MCF 10A (cell line): ENCODE data around the gene IQCF2. TPM values are rescaled to one million over a fixed set of nuclear protein-coding genes. Genes with fewer than 3 reads are reported as not detected.

Source experiments
- BruUV-seq: library from RNA; stranded (reverse); fragments of 400-500 nt; replicated peaks from 2 replicates; lab custom pipeline; 2021; lab: Mats Ljungman, UMichigan
- CTCF ChIA-PET: fragments of 300-600 bp; sonication (Branson Sonifier 250); formaldehyde crosslinking; extraction: SDS; loops from one replicate; lab custom pipeline; 2021; ENCODE audit warnings: antibody characterized with exemption, inconsistent platforms; lab: Yijun Ruan, JAX
- POLR2A ChIA-PET: fragments of 300-600, 350-650 bp; sonication (Branson Sonifier 250); formaldehyde crosslinking; extraction: SDS; loops from one replicate; lab custom pipeline; 2020; ENCODE audit warnings: antibody characterized with exemption, inconsistent platforms; lab: Yijun Ruan, JAX
- DNase-seq: peaks from one replicate; pipeline ENCODE4 v3.0.0-alpha.2; 2018; ENCODE audit not compliant: unreplicated experiment
- H3K27ac Mint-ChIP-seq: one replicate; pipeline ENCODE4 v1.8.0; 2022; ENCODE audit warnings: mild to moderate bottlenecking, low read depth, mixed read lengths; ENCODE audit not compliant: unreplicated experiment
- H3K27me3 Mint-ChIP-seq: one replicate; pipeline ENCODE4 v1.8.0; 2022; ENCODE audit warnings: mixed read lengths; ENCODE audit not compliant: insufficient read depth, unreplicated experiment
- H3K36me3 Mint-ChIP-seq: one replicate; pipeline ENCODE4 v1.8.0; 2022; ENCODE audit warnings: mild to moderate bottlenecking, moderate library complexity, mixed read lengths; ENCODE audit not compliant: insufficient read depth, unreplicated experiment
- H3K4me1 Mint-ChIP-seq: one replicate; pipeline ENCODE4 v1.8.0; 2022; ENCODE audit warnings: mixed read lengths; ENCODE audit not compliant: insufficient read depth, unreplicated experiment
- H3K4me3 Mint-ChIP-seq: one replicate; pipeline ENCODE4 v1.8.0; 2022; ENCODE audit warnings: mild to moderate bottlenecking, moderate library complexity, mixed read lengths; ENCODE audit not compliant: unreplicated experiment
- H3K9me3 Mint-ChIP-seq: one replicate; pipeline ENCODE4 v1.8.0; 2022; ENCODE audit warnings: mixed read lengths; ENCODE audit not compliant: unreplicated experiment
- intact Hi-C: fragments of 100-400 bp; cut with micrococcal nuclease; formaldehyde crosslinking; loops from 2 replicates; pipeline ENCODE4 v1.14.1; 2022
- total RNA-seq: library from RNA; stranded (reverse); gene quantifications from 2 replicates; pipeline ENCODE4 v1.2.3, GENCODE V29; 2022
- TF ChIP-seq, protein P1 (sequence below): fragments of 200-600 bp; IDR thresholded peaks from one replicate; pipeline ENCODE4 v1.8.0; 2022; ENCODE audit warnings: antibody characterized with exemption, mild to moderate bottlenecking; ENCODE audit not compliant: unreplicated experiment

IQCF2 gene
- total RNA-seq, 1 experiment from 2014 or later, result not detected

DNA sequence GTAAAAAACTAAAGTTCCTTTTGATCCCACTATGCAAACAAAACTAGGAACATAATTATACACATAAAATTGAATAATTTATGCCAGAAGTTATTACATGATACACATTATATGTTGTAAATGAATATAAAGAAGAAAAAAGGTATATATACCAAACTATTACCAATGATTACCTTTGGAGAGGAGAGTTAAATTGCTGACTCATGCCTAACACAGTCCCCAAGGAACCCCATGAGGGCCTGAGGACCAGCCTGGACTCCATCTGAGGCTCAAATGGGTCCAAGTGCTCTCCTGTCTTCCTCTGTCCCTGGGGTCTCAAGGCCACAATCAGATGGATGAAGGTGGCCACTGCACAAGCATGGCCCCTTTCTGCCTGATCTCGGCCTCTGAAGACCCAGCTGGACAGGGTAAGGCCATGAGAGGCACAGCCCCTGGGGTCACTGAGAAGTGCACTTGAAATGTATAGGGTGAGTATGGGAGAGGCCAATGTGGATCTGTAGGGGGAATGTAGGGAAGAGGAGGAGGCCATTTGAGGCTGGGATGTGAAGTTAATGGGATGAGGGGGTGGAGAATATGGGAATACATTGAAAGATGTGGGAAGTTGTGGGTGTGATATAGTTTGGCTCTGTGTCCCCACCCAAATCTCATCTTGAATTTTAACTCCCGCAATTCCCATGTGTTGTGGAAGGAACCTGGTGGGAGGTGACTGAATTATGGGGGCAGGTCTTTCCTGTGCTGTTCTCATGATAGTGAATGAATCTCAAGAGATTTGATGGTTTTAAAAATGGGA lies 42.8 kb downstream of the IQCF2 start:
- Mint-ChIP-seq H3K27me3 (no peaks in the 10 kb centered on the region), H3K4me1 (peaks cover 7% of the 10 kb centered on the region), H3K4me3 (no peak overlapping the region), H3K9me3 (peaks cover 16% of the 10 kb centered on the region), H3K36me3 (peaks cover 11% of the 10 kb centered on the region), H3K27ac (no peak overlapping the region)
- BruUV-seq, result no TSS peak
- no peak for DNase-seq
- ChIA-PET CTCF (no interaction called here), POLR2A (no interaction called here)
- TF ChIP-seq, protein P1, sequence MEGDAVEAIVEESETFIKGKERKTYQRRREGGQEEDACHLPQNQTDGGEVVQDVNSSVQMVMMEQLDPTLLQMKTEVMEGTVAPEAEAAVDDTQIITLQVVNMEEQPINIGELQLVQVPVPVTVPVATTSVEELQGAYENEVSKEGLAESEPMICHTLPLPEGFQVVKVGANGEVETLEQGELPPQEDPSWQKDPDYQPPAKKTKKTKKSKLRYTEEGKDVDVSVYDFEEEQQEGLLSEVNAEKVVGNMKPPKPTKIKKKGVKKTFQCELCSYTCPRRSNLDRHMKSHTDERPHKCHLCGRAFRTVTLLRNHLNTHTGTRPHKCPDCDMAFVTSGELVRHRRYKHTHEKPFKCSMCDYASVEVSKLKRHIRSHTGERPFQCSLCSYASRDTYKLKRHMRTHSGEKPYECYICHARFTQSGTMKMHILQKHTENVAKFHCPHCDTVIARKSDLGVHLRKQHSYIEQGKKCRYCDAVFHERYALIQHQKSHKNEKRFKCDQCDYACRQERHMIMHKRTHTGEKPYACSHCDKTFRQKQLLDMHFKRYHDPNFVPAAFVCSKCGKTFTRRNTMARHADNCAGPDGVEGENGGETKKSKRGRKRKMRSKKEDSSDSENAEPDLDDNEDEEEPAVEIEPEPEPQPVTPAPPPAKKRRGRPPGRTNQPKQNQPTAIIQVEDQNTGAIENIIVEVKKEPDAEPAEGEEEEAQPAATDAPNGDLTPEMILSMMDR, result no peak
- intact Hi-C loops, result no loop called here

DNA sequence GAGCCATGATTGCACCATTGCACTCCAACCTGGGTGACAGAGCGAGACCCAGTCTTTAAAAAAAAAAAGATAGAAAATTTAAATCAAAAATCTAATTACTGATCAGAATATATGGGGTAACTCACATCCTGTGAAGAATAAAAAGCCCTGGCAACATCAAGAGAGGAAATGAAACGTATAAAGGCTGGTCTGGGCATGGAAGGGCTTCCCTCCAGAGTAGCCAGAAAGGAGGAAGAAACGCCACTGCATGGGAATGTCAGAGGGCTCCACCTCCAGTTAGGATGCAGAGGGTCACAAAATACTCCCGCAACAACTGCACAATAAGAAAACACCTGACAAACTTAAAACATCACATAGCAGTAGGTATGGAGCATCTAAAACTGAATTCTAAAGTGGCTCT lies 46.6 kb downstream of the IQCF2 start:
- ChIA-PET POLR2A (no interaction called here), CTCF (interaction anchor here (0.5 kb wide), 1 partner anchor 1294 kb away, joined by 3 read pairs; no protein-coding TSS in a partner anchor)
- BruUV-seq, result no TSS peak
- no peak overlapping the region for H3K27ac Mint-ChIP-seq
- peaks cover 11% of the 10 kb centered on the region for H3K36me3 Mint-ChIP-seq
- no peaks in the 10 kb centered on the region for H3K27me3 Mint-ChIP-seq
- no peak overlapping the region for H3K4me3 Mint-ChIP-seq
- no peak for DNase-seq
- no peaks in the 10 kb centered on the region for H3K4me1 Mint-ChIP-seq
- peaks cover 16% of the 10 kb centered on the region for H3K9me3 Mint-ChIP-seq
- intact Hi-C loops, result no loop called here
- TF ChIP-seq, protein P1, result no peak

Other genes with a start within 250 kb of the IQCF2 start
- gene TEX264, start 190.4 kb upstream of the IQCF2 start, total RNA-seq, result 41.3 and 46.4 TPM in 2 replicates
- 0.23 and 0.44 TPM in 2 replicates for gene GRM2, start 154.5 kb upstream of the IQCF2 start, total RNA-seq
- gene IQCF6, start 82.4 kb upstream of the IQCF2 start, total RNA-seq, result not detected in 2 replicates
- not detected in 2 replicates for gene IQCF5, start 14.0 kb downstream of the IQCF2 start, total RNA-seq
- gene IQCF1, start 41.7 kb downstream of the IQCF2 start, total RNA-seq, result not detected in 2 replicates
- gene RRP9, start 80.3 kb downstream of the IQCF2 start, total RNA-seq, result 60.8 and 80.2 TPM in 2 replicates
- gene PARP3, start 80.7 kb downstream of the IQCF2 start, total RNA-seq, result 19.4 and 25.5 TPM in 2 replicates
- gene GPR62, start 93.8 kb downstream of the IQCF2 start, total RNA-seq, result not detected in 2 replicates
- gene PCBP4, start 105.8 kb downstream of the IQCF2 start, total RNA-seq, result 26.4 TPM in 2 replicates
- gene ABHD14B, start 112.4 kb downstream of the IQCF2 start, total RNA-seq, result 48.9 and 49.8 TPM in 2 replicates
- 4.0 and 8.1 TPM in 2 replicates for gene ABHD14A, start 113.4 kb downstream of the IQCF2 start, total RNA-seq
- gene ACY1, start 121.9 kb downstream of the IQCF2 start, total RNA-seq, result 109 and 164 TPM in 2 replicates
- 1,551 and 1,602 TPM in 2 replicates for gene RPL29, start 134.3 kb downstream of the IQCF2 start, total RNA-seq
- gene DUSP7, start 195.0 kb downstream of the IQCF2 start, total RNA-seq, result 67.4 and 69.1 TPM in 2 replicates